HEK293 (cell line): ENCODE results near the gene EZH2.

Source experiments
- BCL6B ChIP-seq: fragments of 450-650 bp; formaldehyde crosslinking; IDR thresholded peaks from 2 replicates; pipeline ENCODE4 v1.5.1; 2017; ENCODE audit warnings: missing biosample characterization, missing genetic modification characterization
- FEZF1 ChIP-seq: fragments of 450-650 bp; formaldehyde crosslinking; IDR thresholded peaks from 2 replicates; pipeline ENCODE4 v1.5.1; 2016; ENCODE audit warnings: missing biosample characterization, missing genetic modification characterization
- GFI1B ChIP-seq: fragments of 450-650 bp; formaldehyde crosslinking; IDR thresholded peaks from 2 replicates; pipeline ENCODE4 v1.5.1; 2016; ENCODE audit warnings: missing biosample characterization, missing genetic modification characterization
- YY2 ChIP-seq: fragments of 450-650 bp; formaldehyde crosslinking; IDR thresholded peaks from 2 replicates; pipeline ENCODE4 v1.5.1; 2016; ENCODE audit warnings: missing biosample characterization, missing genetic modification characterization
- ZBTB49 ChIP-seq: fragments of 450-650 bp; formaldehyde crosslinking; IDR thresholded peaks from 2 replicates; pipeline ENCODE4 v1.5.1; 2016; ENCODE audit warnings: missing biosample characterization, missing genetic modification characterization, low read depth
- ZBTB7A ChIP-seq: fragments of 450-650 bp; formaldehyde crosslinking; IDR thresholded peaks from 2 replicates; pipeline ENCODE4 v1.5.1; 2016; ENCODE audit warnings: low read depth, missing biosample characterization, missing genetic modification characterization
- ZNF133 ChIP-seq: fragments of 450-650 bp; formaldehyde crosslinking; IDR thresholded peaks from 2 replicates; pipeline ENCODE4 v1.5.1; 2016; ENCODE audit warnings: missing biosample characterization, missing genetic modification characterization
- ZNF23 ChIP-seq: fragments of 450-650 bp; formaldehyde crosslinking; IDR thresholded peaks from 2 replicates; pipeline ENCODE4 v1.5.1; 2016; ENCODE audit warnings: missing biosample characterization, missing genetic modification characterization, borderline replicate concordance
- ZNF280C ChIP-seq: fragments of 450-650 bp; formaldehyde crosslinking; IDR thresholded peaks from 2 replicates; pipeline ENCODE4 v1.5.1; 2016; ENCODE audit warnings: missing biosample characterization, missing genetic modification characterization
- ZNF335 ChIP-seq: fragments of 450-650 bp; formaldehyde crosslinking; conservative IDR thresholded peaks from 2 replicates; pipeline ENCODE4 v1.5.1; 2016; ENCODE audit warnings: missing biosample characterization, missing genetic modification characterization
- ZNF488 ChIP-seq: fragments of 450-650 bp; formaldehyde crosslinking; IDR thresholded peaks from 2 replicates; pipeline ENCODE4 v1.5.1; 2016; ENCODE audit warnings: missing biosample characterization, missing genetic modification characterization
- ZNF600 ChIP-seq: fragments of 450-650 bp; formaldehyde crosslinking; IDR thresholded peaks from 2 replicates; pipeline ENCODE4 v1.5.1; 2016; ENCODE audit warnings: missing biosample characterization, missing genetic modification characterization
- ZNF621 ChIP-seq: fragments of 450-650 bp; formaldehyde crosslinking; IDR thresholded peaks from 2 replicates; pipeline ENCODE4 v1.5.1; 2017; ENCODE audit warnings: missing biosample characterization, missing genetic modification characterization
- ZNF629 ChIP-seq: fragments of 450-650 bp; formaldehyde crosslinking; IDR thresholded peaks from 2 replicates; pipeline ENCODE4 v1.5.1; 2017; ENCODE audit warnings: missing biosample characterization, missing genetic modification characterization
- ZNF777 ChIP-seq: fragments of 450-650 bp; formaldehyde crosslinking; IDR thresholded peaks from 2 replicates; pipeline ENCODE4 v1.5.1; 2017; ENCODE audit warnings: missing biosample characterization, missing genetic modification characterization, borderline replicate concordance
- ZNF791 ChIP-seq: fragments of 450-650 bp; formaldehyde crosslinking; IDR thresholded peaks from 2 replicates; pipeline ENCODE4 v1.5.1; 2016; ENCODE audit warnings: missing biosample characterization, missing genetic modification characterization
- ZNF830 ChIP-seq: fragments of 450-650 bp; IDR thresholded peaks from 2 replicates; pipeline ENCODE4 v1.5.0; 2018; ENCODE audit warnings: missing biosample characterization, missing genetic modification characterization, low read depth, mild to moderate bottlenecking, moderate library complexity
- ZNF843 ChIP-seq: fragments of 450-650 bp; formaldehyde crosslinking; IDR thresholded peaks from 2 replicates; pipeline ENCODE4 v1.5.1; 2016; ENCODE audit warnings: missing biosample characterization, missing genetic modification characterization
- TF ChIP-seq, protein P1 (sequence below): fragments of 450-650 bp; formaldehyde crosslinking; IDR thresholded peaks from 2 replicates; pipeline ENCODE4 v1.5.1; 2016; ENCODE audit warnings: missing biosample characterization, missing genetic modification characterization
- TF ChIP-seq, protein P2 (sequence below): fragments of 450-650 bp; formaldehyde crosslinking; IDR thresholded peaks from 2 replicates; pipeline ENCODE4 v1.5.1; 2016; ENCODE audit warnings: missing biosample characterization, missing genetic modification characterization
- TF ChIP-seq, protein P3 (sequence below): fragments of 450-650 bp; formaldehyde crosslinking; IDR thresholded peaks from 2 replicates; pipeline ENCODE4 v1.5.1; 2016; ENCODE audit warnings: missing biosample characterization, missing genetic modification characterization
- TF ChIP-seq, protein P4 (sequence below): fragments of 450-650 bp; formaldehyde crosslinking; IDR thresholded peaks from 2 replicates; pipeline ENCODE4 v1.5.1; 2016; ENCODE audit warnings: missing biosample characterization, missing genetic modification characterization, borderline replicate concordance

EZH2 gene

DNA sequence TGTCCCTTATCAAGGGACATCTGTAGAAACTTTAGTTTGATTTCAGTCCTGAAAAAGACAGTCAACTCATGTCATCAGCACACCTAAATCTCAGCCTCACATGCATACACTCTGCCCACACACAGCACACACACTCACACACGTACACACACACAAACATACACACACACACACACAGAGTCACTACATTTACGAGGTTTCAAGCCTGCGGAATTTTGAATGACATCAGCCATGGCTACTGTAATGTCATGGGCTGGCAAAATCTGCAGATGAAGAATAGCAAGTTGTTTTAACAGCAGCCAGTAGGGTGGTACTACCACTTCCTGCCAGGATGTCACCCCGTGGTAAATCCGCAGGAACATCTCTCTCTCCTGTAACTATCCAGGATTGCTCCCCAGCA, 37.1 kb upstream of the EZH2 start (continued):
- TF ChIP-seq YY2 (tag by site-specific recombination) (peak; percentile 86), ZBTB7A (tag by site-specific recombination) (no peak), ZBTB49 (no peak), ZNF23 (0 out of 2 replicates have a peak, but pooled peaks have one; percentile 19), ZNF488 (peak; percentile 62; the same call in 1 of the 2 replicates), FEZF1 (tag by site-specific recombination) (peak; percentile 76), BCL6B (peak; percentile 56; the same call in 1 of the 2 replicates), ZNF280C (tag by site-specific recombination) (no peak), ZNF629 (tag by site-specific recombination) (peak; percentile 86), ZNF791 (0 out of 2 replicates have a peak, but pooled peaks have one; percentile 43), ZNF621 (tag by site-specific recombination) (peak; percentile 95), ZNF843 (peak; percentile 73; the same call in 1 of the 2 replicates), ZNF600 (tag by site-specific recombination) (peak; percentile 60), GFI1B (tag by site-specific recombination) (peak; percentile 84), ZNF335 (tag by site-specific recombination) (peak; percentile 61), ZNF777 (tag by site-specific recombination) (peak; percentile 78; the same call in 1 of the 2 replicates), ZNF133 (peak; percentile 16; the same call in 1 of the 2 replicates), ZNF830 (tag by site-specific recombination) (no peak)
- TF ChIP-seq, protein P1, sequence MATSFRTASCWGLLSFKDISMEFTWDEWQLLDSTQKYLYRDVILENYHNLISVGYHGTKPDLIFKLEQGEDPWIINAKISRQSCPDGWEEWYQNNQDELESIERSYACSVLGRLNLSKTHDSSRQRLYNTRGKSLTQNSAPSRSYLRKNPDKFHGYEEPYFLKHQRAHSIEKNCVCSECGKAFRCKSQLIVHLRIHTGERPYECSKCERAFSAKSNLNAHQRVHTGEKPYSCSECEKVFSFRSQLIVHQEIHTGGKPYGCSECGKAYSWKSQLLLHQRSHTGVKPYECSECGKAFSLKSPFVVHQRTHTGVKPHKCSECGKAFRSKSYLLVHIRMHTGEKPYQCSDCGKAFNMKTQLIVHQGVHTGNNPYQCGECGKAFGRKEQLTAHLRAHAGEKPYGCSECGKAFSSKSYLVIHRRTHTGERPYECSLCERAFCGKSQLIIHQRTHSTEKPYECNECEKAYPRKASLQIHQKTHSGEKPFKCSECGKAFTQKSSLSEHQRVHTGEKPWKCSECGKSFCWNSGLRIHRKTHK (tag by site-specific recombination): 0 out of 2 replicates have a peak, but pooled peaks have one; percentile 44
- TF ChIP-seq, protein P2, sequence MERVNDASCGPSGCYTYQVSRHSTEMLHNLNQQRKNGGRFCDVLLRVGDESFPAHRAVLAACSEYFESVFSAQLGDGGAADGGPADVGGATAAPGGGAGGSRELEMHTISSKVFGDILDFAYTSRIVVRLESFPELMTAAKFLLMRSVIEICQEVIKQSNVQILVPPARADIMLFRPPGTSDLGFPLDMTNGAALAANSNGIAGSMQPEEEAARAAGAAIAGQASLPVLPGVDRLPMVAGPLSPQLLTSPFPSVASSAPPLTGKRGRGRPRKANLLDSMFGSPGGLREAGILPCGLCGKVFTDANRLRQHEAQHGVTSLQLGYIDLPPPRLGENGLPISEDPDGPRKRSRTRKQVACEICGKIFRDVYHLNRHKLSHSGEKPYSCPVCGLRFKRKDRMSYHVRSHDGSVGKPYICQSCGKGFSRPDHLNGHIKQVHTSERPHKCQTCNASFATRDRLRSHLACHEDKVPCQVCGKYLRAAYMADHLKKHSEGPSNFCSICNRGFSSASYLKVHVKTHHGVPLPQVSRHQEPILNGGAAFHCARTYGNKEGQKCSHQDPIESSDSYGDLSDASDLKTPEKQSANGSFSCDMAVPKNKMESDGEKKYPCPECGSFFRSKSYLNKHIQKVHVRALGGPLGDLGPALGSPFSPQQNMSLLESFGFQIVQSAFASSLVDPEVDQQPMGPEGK: peak; percentile 55; the same call in 1 of the 2 replicates
- TF ChIP-seq, protein P3, sequence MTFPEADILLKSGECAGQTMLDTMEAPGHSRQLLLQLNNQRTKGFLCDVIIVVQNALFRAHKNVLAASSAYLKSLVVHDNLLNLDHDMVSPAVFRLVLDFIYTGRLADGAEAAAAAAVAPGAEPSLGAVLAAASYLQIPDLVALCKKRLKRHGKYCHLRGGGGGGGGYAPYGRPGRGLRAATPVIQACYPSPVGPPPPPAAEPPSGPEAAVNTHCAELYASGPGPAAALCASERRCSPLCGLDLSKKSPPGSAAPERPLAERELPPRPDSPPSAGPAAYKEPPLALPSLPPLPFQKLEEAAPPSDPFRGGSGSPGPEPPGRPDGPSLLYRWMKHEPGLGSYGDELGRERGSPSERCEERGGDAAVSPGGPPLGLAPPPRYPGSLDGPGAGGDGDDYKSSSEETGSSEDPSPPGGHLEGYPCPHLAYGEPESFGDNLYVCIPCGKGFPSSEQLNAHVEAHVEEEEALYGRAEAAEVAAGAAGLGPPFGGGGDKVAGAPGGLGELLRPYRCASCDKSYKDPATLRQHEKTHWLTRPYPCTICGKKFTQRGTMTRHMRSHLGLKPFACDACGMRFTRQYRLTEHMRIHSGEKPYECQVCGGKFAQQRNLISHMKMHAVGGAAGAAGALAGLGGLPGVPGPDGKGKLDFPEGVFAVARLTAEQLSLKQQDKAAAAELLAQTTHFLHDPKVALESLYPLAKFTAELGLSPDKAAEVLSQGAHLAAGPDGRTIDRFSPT (tag by site-specific recombination): peak; percentile 93
- TF ChIP-seq, protein P4, sequence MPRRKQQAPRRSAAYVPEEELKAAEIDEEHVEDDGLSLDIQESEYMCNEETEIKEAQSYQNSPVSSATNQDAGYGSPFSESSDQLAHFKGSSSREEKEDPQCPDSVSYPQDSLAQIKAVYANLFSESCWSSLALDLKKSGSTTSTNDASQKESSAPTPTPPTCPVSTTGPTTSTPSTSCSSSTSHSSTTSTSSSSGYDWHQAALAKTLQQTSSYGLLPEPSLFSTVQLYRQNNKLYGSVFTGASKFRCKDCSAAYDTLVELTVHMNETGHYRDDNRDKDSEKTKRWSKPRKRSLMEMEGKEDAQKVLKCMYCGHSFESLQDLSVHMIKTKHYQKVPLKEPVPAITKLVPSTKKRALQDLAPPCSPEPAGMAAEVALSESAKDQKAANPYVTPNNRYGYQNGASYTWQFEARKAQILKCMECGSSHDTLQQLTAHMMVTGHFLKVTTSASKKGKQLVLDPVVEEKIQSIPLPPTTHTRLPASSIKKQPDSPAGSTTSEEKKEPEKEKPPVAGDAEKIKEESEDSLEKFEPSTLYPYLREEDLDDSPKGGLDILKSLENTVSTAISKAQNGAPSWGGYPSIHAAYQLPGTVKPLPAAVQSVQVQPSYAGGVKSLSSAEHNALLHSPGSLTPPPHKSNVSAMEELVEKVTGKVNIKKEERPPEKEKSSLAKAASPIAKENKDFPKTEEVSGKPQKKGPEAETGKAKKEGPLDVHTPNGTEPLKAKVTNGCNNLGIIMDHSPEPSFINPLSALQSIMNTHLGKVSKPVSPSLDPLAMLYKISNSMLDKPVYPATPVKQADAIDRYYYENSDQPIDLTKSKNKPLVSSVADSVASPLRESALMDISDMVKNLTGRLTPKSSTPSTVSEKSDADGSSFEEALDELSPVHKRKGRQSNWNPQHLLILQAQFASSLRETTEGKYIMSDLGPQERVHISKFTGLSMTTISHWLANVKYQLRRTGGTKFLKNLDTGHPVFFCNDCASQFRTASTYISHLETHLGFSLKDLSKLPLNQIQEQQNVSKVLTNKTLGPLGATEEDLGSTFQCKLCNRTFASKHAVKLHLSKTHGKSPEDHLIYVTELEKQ (tag by site-specific recombination): peak; percentile 58; the same call in 1 of the 2 replicates
